Measurements from ENCODE around the gene SELENOO.

DNA sequence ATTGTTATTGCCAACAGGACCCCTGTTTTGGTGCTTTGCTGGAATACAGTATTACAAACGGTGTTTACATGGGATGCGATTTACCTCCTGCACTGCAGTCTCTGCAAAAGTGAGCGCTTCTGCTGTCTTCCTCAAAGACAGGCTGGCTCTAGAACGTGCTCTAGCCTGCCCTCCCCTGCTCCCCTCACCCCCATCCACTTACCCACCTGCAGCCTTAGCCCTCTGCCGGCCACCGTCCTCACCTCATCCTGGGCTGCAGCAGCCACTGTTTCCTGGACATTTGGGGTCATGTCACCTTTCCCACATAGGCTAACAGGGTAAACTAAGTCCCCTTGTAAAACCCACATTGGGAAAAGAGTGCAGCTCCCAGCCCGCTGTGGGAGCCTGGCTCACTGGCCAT is 39.9 kb upstream of the SELENOO start:
- TF ChIP-seq, protein P1, sequence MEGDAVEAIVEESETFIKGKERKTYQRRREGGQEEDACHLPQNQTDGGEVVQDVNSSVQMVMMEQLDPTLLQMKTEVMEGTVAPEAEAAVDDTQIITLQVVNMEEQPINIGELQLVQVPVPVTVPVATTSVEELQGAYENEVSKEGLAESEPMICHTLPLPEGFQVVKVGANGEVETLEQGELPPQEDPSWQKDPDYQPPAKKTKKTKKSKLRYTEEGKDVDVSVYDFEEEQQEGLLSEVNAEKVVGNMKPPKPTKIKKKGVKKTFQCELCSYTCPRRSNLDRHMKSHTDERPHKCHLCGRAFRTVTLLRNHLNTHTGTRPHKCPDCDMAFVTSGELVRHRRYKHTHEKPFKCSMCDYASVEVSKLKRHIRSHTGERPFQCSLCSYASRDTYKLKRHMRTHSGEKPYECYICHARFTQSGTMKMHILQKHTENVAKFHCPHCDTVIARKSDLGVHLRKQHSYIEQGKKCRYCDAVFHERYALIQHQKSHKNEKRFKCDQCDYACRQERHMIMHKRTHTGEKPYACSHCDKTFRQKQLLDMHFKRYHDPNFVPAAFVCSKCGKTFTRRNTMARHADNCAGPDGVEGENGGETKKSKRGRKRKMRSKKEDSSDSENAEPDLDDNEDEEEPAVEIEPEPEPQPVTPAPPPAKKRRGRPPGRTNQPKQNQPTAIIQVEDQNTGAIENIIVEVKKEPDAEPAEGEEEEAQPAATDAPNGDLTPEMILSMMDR (CRISPR knock-in tag; IDR thresholded peaks at IDR 0.05), result no peak
- TF ChIP-seq GABPA (IDR thresholded peaks at IDR 0.05; ENCODE audit: low read depth, low read length) (no peak), GABPA (CRISPR knock-in tag; IDR thresholded peaks at IDR 0.05; ENCODE audit: low read depth) (no peak), NKX3-1 (CRISPR knock-in tag; IDR thresholded peaks at IDR 0.05) (no peak), POLR2A (IDR thresholded peaks at IDR 0.05; ENCODE audit: insufficient read depth in 1 of 2, low read depth in 2 of 2, low read length in 2 of 2) (no peak), KLF13 (CRISPR knock-in tag; IDR thresholded peaks at IDR 0.05) (no peak), ZNF878 (CRISPR knock-in tag; IDR thresholded peaks at IDR 0.05) (no peak)
- TF ChIP-seq, protein P2, sequence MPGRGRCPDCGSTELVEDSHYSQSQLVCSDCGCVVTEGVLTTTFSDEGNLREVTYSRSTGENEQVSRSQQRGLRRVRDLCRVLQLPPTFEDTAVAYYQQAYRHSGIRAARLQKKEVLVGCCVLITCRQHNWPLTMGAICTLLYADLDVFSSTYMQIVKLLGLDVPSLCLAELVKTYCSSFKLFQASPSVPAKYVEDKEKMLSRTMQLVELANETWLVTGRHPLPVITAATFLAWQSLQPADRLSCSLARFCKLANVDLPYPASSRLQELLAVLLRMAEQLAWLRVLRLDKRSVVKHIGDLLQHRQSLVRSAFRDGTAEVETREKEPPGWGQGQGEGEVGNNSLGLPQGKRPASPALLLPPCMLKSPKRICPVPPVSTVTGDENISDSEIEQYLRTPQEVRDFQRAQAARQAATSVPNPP (CRISPR knock-in tag; IDR thresholded peaks at IDR 0.05), result no peak
- TF ChIP-seq, protein P3, sequence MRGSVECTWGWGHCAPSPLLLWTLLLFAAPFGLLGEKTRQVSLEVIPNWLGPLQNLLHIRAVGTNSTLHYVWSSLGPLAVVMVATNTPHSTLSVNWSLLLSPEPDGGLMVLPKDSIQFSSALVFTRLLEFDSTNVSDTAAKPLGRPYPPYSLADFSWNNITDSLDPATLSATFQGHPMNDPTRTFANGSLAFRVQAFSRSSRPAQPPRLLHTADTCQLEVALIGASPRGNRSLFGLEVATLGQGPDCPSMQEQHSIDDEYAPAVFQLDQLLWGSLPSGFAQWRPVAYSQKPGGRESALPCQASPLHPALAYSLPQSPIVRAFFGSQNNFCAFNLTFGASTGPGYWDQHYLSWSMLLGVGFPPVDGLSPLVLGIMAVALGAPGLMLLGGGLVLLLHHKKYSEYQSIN (CRISPR knock-in tag; IDR thresholded peaks at IDR 0.05; ENCODE audit: borderline replicate concordance), result no peak
- TF ChIP-seq, protein P4, sequence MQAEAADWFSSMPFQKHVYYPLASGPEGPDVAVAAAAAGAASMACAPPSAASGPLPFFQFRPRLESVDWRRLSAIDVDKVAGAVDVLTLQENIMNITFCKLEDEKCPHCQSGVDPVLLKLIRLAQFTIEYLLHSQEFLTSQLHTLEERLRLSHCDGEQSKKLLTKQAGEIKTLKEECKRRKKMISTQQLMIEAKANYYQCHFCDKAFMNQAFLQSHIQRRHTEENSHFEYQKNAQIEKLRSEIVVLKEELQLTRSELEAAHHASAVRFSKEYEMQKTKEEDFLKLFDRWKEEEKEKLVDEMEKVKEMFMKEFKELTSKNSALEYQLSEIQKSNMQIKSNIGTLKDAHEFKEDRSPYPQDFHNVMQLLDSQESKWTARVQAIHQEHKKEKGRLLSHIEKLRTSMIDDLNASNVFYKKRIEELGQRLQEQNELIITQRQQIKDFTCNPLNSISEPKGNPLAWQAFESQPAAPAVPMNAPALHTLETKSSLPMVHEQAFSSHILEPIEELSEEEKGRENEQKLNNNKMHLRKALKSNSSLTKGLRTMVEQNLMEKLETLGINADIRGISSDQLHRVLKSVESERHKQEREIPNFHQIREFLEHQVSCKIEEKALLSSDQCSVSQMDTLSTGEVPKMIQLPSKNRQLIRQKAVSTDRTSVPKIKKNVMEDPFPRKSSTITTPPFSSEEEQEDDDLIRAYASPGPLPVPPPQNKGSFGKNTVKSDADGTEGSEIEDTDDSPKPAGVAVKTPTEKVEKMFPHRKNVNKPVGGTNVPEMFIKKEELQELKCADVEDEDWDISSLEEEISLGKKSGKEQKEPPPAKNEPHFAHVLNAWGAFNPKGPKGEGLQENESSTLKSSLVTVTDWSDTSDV (CRISPR knock-in tag; IDR thresholded peaks at IDR 0.05), result no peak

Data from HepG2 (cell line).